CD4-positive, alpha-beta T cell treated with Interleukin-4 for 4 hours (primary cell): Measurements from ENCODE around the gene DOCK3.
"Not testable (repeated sequence)": the region's sequence is repeated elsewhere in the genome, so short reads cannot be mapped to it uniquely, and the experiment has no call there.

ENCODE experiments used
- DNase-seq: peaks from one replicate; pipeline ENCODE4 v3.0.0-alpha.2; 2020

Gene DOCK3

DNA sequence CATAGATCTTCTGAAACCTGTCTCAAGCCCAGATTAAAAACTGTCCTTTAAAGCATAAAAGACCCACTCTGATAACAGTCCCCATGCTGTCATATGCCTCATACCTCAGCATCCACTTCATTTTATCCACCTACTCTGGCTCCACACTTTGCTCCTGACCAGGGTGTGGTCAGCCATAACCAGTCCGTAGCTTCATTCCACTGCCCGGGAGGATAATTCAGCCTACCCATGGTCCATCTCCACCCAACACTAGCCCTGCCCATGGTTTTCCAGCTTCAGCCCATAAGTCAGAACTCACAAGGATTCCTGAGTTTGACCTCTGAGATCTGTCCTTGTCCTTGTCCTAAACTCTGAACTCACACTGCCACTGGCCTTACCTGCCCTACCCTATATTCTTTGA, 448.2 kb downstream of the DOCK3 start:
- no peak for DNase-seq

DNA sequence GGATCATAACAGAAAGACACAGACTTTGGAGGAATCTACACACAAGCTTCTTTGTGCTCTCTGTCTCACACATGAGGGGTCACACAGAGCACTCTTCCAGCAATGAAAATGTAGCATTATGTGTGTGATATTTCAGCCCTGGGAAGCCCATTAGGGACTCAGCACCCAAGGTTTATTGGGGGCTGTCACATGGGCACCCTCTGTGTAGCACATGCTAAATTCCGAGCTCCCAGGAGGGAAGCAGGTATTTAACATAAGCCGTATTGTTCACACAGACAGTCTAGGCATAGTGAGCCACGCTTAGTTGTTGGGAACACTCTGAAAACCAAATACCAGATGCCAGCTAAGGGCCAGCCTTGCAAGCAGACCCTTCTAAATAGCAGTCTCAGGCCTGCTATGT, 448.8 kb downstream of the DOCK3 start:
- DNase-seq: no peak

DNA sequence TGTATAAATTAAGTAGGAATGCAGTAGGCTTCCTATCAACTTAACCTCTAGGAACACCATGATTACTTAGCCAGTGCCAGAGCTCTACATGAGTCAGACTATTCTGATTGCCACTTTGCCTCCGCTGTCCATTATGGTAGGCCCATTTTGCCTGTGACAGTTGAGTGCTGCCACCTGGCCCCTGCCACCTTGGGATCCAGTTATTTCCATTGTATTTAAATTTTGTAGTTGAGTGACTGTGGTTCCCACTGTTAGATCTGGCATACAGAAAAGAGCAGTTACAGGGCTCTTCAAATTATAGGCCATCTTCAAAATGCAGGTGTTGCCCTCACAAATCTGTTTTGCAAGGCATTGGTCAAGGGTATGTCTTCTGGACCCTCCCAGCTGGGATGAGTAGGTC, 456.9 kb downstream of the DOCK3 start:
- not testable (repeated sequence) for DNase-seq

DNA sequence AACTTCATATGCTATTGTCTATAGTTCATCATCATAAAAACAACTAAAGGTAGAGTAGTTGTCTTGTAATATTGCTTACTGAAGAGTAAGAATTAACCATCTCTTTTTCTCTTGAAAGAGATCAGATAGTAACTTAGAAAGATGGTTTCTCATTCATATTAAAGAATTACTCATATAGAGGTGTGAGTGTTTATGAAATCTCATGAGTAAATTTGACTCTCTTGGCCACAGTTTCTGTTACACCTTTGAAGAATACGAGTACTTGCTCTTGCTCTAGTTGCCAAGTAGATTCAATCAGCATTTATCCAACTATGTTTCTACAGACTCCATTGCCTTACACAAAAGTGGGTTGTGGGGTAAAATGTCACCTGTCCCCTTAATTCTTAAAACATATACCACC, 463.0 kb downstream of the DOCK3 start:
- DNase-seq: no peak

DNA sequence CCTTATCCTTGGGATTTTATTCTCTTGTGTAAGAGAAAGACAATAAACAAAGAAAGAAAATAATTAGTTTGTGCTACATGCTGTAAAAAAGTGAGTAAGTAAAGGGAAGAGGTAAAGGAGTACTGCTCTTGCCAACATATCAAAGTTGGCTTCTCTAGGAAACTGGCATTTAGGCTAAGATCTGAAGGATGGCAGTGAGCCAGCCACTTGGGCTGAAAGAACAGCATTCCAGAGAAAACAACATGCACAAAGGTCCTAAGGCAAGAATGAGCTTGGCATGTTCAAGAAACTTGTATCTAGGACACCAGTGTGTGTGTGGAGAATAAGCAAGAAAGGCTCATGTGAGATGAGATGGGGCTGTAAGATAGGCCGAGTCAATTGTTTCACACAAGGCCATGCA, 464.9 kb downstream of the DOCK3 start:
- DNase-seq: no peak

DNA sequence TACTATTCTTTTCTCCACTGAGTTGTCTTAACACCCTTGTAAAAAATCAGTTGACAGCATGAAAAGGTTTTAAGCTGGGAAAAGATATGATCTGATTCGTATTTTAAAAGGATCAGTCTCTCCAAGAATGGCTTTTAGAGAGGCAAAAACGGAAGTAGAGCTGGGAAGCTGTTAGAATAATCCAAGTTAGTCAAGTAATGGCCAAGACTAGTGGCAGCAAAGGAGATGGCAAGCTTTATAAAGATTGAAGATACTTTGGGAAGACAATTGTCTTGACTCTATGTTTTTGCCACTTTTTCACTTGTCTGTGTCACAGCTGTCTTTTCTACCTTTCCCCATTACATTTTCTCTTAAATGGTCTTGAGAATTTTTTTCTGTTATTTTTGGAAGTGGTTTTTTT, 466.8 kb downstream of the DOCK3 start:
- DNase-seq: no peak

DNA sequence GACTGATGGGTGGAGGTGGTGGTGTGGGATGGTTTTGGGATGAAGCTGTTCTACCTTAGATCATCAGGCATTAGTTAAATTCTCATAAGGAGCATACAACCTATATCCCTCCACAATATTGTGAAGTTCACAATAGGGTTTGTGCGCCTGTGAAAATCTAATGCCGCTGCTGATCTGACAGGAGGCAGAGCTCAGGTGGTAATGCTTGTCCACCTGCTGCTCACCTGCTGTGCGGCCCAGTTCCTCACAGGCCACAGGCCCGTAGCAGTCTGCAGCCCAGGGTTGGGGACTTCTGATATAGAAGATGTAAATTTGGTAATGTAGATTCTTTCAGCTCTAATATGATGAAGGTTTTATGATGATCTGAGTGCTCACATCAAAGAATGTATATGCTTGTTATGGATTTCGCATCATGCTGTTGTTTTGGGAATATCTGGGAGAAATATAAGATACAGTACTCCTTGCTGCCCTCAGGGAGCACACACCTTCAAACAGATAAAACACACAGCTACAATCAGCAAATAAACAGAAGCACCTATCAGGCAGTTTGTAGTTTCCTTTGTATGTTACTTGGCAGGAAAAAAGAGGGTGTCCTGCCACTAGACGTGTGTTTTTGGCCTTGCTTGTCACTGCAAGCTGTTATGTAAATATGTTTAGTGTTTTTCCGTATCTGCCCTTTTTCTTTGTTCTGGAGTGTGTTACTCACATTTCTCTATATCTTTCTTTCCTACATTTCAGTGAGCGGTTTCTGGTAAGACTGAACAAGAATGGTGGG, 471.3 kb downstream of the DOCK3 start:
- no peak for DNase-seq

DNA sequence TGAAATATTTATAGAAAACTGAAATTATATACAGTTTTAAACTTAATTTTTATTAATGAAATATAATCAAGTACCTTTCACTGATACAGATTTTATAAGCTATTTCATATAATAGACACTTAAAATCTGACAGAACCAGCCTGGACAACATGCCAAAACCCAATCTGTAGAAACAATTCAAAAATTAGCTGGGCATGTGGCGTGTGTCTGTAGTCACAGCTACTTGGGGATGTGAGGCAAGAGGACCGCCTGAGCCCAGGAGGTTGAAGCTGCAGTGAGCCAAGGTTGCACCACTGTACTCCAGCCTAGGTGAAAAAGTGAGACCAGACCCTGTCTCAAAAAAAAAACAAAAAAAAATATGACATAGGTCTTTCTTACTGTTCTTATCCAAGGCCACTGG, 472.1 kb downstream of the DOCK3 start:
- DNase-seq: no peak

DNA sequence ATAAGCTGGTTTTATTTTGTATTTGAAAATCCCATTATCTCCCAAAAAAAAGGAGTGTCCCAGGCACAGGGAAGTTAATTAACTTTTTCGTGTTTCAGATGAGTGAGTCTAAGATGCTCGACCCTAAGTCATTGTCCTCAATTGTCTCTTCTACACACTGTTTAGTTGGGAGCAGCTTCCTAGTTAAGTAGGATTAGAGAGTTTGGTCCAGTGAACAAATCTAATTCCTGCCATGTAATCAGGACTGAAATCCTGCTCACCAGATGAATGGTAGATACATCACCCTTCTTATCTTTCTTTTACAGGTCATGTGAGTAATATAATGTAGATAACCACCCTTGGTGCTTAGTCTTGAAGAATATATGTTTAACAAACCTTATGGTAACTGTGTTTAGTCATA, 481.4 kb downstream of the DOCK3 start:
- DNase-seq: no peak

DNA sequence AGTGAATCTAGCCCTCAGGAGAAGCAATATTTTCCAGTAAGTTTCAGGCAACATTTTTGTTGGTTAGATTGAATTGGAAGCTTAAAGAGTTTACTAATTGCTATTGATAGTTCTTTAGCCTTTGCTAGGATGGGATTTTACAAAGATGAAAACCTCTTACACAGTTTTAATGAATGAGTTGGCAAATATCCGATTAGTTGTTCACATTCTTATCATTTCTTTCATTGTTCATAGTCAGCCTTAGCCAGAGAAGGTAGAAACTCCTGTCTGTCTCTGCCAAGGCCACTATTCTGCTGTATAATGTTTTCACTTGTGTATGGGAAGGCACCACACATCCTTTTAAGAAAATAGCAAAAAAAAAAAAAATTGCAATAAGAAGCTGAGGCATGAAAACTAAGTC, 488.3 kb downstream of the DOCK3 start:
- DNase-seq: no peak

DNA sequence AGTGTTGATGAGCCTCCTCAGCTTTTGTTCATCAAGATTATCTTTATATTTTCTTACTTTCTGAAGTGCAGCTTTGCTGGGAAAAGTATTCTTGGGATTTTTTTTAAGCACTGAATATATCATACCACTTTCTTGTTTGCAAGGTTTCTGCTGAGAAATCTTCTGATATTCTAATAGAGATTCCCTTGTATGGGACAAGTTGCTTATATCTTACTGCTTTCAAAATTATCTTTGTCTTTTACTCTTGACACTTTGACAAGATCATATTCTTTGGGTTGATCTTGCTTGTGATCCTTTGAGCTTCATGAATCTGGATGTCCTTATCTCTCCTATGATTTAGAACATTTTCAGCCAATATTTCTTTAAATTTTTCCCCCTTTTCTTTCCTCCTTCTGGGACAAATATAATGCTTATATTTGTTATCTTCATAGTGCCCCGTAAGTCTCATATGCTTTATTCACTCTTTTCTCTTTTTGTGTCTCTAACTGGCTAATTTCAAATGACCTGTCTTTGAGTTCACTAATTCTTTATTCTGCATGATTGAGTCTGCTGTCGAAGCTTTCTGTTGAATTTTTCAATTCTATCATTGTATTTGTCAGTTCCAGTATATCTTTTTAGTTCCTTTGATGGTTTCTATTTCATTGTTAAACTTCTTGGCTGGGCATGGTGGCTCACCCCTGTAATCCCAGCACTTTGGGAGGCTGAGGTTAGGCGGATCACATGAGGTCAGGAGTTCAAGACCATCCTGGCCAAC, 499.0 kb downstream of the DOCK3 start:
- DNase-seq: no peak

DNA sequence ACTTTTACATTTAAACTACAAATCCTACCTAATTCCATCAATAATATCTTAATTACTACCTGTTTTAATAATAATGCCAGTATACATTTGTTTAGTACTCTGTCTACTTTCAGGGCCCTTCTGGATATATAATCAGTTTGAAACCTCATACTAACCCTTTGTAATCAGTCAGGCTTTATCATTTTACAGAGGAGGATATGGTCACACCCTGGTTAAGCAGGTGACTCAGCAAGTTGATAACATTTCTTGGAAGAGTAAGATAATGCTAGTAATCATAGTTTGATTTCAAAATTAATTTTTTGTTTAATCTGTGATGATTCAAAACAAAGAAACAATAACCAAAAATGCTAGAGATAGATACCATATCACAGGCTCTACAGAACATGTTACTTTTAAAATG, 502.2 kb downstream of the DOCK3 start:
- DNase-seq: no peak

DNA sequence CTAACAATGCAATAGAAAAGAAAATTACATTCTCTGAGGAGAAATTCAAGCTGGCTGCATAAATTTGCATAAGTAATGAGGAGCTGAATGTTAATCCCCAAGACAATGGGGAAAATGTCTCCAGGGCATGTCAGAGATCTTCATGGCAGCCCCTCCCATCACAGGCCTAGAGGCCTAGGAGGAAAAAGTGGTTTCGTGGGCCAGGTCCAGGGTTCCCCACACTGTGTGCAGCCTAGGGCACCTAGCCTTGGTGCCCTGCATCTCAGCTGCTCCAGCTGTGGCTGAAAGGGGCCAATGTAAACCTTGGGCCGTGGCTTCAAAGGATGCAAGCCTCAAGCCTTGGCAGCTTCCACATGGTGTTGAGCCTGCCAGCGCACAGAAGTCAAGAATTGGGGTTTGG, 511.7 kb downstream of the DOCK3 start:
- DNase-seq: not testable (repeated sequence)

DNA sequence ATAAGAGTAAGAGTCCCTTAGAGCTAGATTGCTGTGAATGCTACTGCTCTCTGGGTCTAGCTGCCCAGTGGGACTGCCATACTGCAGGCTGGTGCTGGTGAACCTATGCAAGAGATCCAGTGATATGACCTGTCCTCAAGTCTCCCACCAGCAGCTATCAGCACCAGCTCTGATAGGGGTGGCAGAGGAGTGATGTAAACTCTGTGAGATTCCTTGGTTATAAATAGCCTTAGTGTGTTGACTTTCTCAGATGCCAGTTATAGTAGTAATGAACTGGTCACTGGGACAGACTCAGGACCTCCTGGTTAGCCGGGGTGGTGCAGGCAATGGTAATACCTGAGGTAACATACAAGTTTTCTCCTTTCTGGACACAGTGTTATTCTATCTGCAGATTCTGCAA, 515.5 kb downstream of the DOCK3 start:
- no peak for DNase-seq

DNA sequence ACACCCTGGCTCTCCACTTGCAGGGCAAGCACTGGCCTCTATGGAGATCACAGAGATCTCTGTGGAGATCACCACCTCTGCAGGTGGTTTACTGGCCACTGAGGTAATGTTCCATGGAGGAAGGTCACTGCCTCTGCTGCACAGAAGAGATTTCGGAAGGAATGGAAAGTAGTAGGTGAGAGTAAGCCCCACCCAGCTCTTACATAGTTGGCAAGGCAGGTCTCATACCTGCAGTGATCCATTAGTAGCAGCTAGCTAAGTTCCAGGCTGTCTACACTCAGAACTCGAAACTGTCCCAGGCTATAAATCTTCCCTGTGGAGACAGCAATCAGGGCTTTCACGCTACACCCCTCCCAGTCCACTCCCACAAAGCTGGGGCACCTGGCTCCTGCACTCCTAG, 516.1 kb downstream of the DOCK3 start:
- no peak for DNase-seq

DNA sequence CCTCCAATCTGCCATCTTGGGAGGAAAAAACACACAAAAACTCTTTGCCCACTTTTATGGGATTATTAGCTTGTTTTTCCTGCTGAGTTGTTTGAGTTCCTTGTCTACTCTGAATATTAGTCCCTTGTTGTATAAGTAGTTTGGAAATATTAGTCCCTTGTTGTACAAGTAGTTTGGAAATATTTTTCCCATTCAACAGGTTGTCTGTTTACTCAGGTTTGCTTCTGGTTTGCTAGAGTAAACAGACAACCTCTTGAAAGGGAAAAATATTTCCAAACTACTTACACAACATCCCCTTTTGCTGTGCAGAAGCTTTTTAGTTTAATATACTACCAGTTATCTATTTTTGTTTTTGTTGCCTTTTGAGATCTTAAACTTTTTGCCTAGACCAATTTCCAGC, 517.0 kb downstream of the DOCK3 start:
- no peak for DNase-seq

DNA sequence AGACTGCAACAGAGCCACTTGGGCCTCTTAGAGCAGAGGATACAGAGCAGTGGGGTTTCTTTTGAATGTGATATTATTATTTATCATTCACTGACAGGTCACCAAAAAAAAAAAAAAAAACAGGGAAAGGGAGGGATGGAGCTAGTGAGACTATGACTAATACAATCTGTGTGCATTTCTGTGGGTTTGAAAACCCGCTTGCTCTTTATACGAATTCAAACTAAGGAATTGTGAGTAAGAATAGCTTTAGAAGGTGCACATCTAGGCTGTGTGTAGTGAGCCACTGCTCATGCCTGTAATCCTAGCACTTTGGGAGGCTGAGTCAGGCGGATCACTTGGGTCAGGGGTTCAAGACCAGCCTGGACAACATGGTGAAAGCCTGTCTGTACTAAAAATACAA, 523.8 kb downstream of the DOCK3 start:
- no peak for DNase-seq

DNA sequence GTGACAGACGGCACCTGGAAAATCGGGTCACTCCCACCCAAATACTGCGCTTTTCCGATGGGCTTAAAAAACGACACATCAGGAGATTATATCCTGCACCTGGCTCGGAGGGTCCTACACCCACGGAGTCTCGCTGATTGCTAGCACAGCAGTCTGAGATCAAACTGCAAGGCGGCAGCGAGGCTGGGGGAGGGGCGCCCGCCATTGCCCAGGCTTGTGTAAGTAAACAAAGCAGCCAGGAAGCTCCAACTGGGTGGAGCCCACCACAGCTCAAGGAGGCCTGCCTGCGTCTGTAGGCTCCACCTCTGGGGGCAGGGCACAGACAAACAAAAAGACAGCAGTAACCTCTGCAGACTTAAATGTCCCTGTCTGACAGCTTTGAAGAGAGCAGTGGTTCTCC, 524.6 kb downstream of the DOCK3 start:
- DNase-seq: not testable (repeated sequence)

DNA sequence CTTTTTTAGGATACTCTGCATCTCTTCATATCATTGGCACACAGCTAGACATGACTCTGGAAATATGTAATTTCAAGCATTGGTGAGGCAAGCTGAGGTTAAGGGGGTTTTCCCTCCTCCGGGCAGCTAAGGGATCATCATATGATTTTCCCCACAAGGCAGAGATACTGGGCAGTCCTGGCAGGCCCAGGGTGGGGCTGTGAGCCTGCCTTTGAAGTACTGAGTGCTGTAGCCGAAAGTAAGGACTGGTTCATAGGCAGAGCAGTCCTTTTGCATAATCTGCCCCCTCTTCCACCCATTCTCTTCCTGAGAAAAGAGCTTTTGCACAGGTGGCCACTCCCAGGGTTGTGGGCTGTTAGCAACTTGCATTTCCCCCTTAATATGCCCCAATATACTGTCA, 541.6 kb downstream of the DOCK3 start:
- DNase-seq: no peak

DNA sequence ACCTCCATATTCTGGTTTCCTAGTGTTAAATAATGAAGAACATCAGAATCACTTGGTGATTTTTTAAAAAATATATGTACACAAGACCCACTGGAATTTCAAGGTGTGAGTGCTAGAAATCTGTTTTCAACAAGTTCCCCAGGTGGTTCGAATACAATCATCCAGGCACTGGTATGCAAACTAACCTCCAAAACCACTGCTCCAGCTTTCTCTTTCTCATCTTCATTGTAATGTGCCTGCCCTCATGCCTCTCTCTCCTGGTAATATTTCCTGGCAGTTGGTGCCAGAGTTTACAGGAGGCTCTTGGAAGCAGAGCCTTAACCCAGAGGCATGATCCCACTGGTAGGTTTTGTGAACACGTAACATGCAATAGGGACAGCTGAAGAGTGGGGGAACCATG, 547.2 kb downstream of the DOCK3 start:
- no peak for DNase-seq

DNA sequence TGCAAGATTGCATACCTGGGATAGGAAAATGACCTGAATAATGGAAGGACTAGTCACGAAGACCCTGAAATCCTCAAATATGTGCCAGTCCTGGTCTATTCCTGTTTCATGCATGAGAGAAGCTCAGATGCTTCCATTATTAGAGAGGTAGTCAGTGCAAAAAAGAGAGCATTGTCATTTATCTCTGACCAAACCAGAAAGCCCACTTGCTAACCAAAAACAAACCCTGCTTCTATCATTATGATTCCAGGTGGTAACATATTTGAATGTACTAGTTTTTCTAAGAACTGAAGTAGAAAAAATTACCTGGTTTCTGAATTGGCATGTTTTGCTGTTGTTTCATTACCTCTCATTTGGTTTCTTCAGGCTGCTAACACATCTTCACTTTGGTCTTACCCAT, 549.6 kb downstream of the DOCK3 start:
- no peak for DNase-seq

DNA sequence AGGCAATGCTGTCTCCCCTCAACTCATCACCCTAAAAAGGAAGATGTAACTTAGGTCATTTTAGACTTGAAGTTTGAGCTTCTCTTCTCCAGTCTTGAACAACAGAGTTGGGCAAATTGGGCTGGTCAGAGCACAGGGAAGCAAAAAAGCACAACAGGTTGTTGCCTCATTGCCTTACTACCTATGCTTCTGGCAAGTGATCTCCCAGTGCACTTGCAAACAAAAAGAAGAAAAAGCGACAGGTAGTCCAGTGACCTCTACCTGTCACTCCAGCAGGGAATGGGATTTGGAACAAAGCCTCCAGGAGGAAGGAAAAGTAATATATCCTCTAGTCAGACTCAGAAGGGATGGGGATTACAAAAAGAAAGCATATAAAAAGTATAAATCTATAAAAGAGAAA, 550.1 kb downstream of the DOCK3 start:
- DNase-seq: no peak

DNA sequence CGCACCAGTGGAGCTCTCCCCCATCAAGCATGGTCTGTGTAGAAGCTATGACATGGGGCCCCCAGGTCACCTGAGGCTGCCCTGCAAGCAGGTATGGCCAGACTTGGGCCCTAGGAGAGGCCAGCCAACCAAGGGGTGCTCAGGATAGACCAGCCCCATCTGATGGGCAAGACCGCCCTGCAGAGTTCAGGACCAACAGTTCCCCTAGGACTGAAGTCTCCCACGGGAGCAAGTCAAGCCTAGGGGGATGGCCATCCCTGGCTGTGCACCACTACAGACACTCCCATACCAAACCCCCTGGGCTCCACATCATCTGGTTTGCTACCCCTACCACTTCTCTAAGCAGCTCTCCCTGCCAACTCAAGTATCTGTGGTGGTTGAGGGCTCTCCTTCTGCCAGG, 568.2 kb downstream of the DOCK3 start:
- no peak for DNase-seq

DNA sequence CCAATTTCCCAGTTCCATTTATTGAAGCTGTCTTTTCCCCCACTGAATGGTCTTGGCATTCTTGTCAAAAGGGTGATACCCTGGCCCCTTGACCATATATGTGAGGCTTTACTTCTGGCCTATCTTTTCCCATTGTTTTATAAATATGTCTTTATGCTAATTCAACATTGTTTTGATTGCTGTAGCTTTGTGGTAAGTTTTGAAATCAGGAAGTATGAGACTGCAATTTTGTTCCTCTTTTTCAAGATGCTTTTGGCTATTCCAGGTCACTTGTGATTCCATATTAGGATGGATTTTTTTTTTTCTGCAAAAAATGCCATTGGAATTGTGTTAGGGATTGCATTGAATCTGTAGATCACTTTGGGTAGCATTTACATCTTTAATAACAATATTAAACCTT, 569.2 kb downstream of the DOCK3 start:
- no peak for DNase-seq

DNA sequence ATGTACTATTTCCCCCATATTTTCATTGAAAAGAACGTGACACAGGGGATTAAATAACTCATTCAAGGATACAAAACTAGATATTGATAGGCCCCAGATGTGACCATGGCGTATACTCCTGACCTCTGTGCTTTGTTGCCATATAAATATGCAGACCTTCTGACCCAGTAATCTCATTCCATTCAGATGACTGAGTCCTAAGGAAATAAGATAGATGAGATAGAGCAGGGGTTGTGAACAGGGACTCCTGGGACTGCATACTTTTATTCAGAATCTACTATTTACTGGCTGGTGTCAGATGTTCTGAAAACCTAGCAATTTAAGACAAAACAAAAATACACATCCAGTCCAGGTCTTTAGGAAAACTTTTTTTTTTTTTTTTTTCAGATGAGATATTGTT, 571.1 kb downstream of the DOCK3 start:
- no peak for DNase-seq
